ENCODE data around the gene LSM2.

Gene LSM2

GRCh38 chr6:31778999-31779885, 27.5 kb downstream of the LSM2 start:
- TF ChIP-seq CTCF (IDR thresholded peaks at IDR 0.05) = no peak

GRCh38 chr6:31778193-31778592, 28.6 kb downstream of the LSM2 start:
- TF ChIP-seq CTCF (IDR thresholded peaks at IDR 0.05) = no peak

- no peak for TF ChIP-seq CTCF (IDR thresholded peaks at IDR 0.05)
Observed at GRCh38 chr6:31777667-31778050, 29.1 kb downstream of the LSM2 start.

GRCh38 chr6:31776989-31777666, 29.6 kb downstream of the LSM2 start, which contains the start of gene VWA7:
Gene VWA7, minus strand, starts transcription at chr6:31777328. Its CDS starts 549 bp downstream, at chr6:31776779.
- TF ChIP-seq CTCF (IDR thresholded peaks at IDR 0.05) = no peak

- TF ChIP-seq CTCF (IDR thresholded peaks at IDR 0.05) = no peak
Observed at GRCh38 chr6:31776485-31776988, 30.2 kb downstream of the LSM2 start.

GRCh38 chr6:31775633-31776484, 30.9 kb downstream of the LSM2 start:
- TF ChIP-seq CTCF (IDR thresholded peaks at IDR 0.05) = no peak

- no peak for TF ChIP-seq CTCF (IDR thresholded peaks at IDR 0.05)
Observed at GRCh38 chr6:31775184-31775583, 31.6 kb downstream of the LSM2 start.

All from LNCAP (cell line).